Activated CD8-positive, alpha-beta T cell treated with anti-CD3 and anti-CD28 coated beads for 36 hours (primary cell): ENCODE measurements around the gene CSAD. TPM values are rescaled to one million over a fixed set of nuclear protein-coding genes. Genes with fewer than 3 reads are reported as not detected.

Source experiments
- ATAC-seq: fragments of 200-7000 bp; cut with Tn5 transposase; one replicate; pipeline ENCODE4 v1.10.0; 2021; ENCODE audit warnings: mild to moderate bottlenecking, moderate library complexity
- CTCF ChIA-PET: fragments of 350-600 bp; sonication (Branson Sonifier 250); formaldehyde crosslinking; loops from one replicate; lab custom pipeline; 2021; ENCODE audit warnings: antibody characterized with exemption; lab: Charles Lee
- POLR2A ChIA-PET: fragments of 350-600 bp; sonication (Branson Sonifier 250); formaldehyde crosslinking; loops from one replicate; lab custom pipeline; 2021; ENCODE audit warnings: antibody characterized with exemption; lab: Charles Lee
- DNase-seq: peaks from one replicate; pipeline ENCODE4 v3.0.0-alpha.2; 2020
- H3K27ac Mint-ChIP-seq: one replicate; pipeline ENCODE4 v1.8.0; 2021; ENCODE audit warnings: mild to moderate bottlenecking, mixed read lengths
- H3K27me3 Mint-ChIP-seq: one replicate; pipeline ENCODE4 v1.8.0; 2021; ENCODE audit warnings: mixed read lengths
- H3K36me3 Mint-ChIP-seq: one replicate; pipeline ENCODE4 v1.8.0; 2021; ENCODE audit warnings: low read depth, mixed read lengths
- H3K4me1 Mint-ChIP-seq: one replicate; pipeline ENCODE4 v1.8.0; 2021; ENCODE audit warnings: low read depth, mixed read lengths
- H3K4me3 Mint-ChIP-seq: one replicate; pipeline ENCODE4 v1.8.0; 2021; ENCODE audit warnings: mild to moderate bottlenecking, moderate library complexity, mixed read lengths
- H3K9me3 Mint-ChIP-seq: one replicate; pipeline ENCODE4 v1.8.0; 2021; ENCODE audit warnings: mixed read lengths
- intact Hi-C: fragments of 100-400 bp; cut with micrococcal nuclease; formaldehyde crosslinking; loops from one replicate; pipeline ENCODE4 v1.10.0; 2022
- total RNA-seq, 2 experiments: library from RNA; stranded (reverse); gene quantifications; one replicate each; pipeline ENCODE4 v1.2.3, GENCODE V29; 2021
- TF ChIP-seq, protein P1 (sequence below): fragments of 200-600 bp; IDR thresholded peaks from one replicate; pipeline ENCODE4 v1.8.0; 2022; ENCODE audit warnings: antibody characterized with exemption, mild to moderate bottlenecking

The CSAD gene
- total RNA-seq, 2 experiments from 2014 or later = 13.8 to 18.6 TPM

DNA sequence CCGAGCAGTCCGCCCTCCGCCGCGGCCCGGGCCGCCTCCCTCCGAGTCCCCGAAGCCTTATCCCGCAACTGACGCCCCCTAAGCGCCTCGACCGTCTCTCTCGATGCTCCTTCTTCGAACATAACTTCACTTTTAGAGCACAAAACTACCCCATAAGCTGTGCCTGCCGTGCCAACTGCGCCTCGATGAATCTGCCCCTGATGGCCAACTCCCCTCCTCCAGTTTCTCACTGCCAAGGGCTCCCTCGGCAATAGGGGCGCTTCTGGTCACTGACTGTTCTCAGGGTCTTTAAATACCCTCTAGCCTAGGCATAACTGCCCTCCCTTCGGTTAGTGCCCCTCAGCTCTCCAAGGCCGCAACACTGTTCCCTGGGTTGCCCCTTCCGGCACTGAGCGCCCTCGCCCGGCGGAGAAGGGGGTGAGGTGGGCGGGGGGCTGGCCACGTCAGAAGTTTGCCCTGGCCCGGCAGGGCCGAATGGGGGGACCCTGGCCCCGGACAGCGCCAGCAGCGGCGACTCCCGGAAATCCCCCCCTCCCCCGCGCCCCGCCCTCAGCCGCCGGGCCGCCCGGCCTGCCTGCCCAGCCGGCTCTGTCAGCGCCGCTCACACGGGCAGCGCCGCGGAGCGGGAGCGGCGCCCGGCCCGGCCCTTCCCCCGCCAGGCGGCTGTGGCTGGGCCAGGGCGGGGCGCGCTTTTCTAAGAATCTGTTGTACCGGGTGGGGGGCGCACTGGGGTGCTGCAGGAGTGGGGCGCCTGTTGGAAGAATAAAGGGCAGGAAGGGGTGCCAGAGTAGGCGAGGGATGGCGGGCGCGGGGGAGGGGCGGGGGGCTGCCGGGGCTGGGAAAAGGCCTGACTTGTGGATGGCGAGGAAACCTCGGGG is 40.7 kb upstream of the CSAD start:
- Mint-ChIP-seq H3K9me3 (no peaks in the 10 kb centered on the region), H3K27me3 (no peaks in the 10 kb centered on the region), H3K27ac (peak overlapping the region; percentile 96), H3K36me3 (peaks cover 4% of the 10 kb centered on the region), H3K4me3 (peak overlapping the region; percentile 92), H3K4me1 (peaks cover 70% of the 10 kb centered on the region)
- peak; percentile 9 for ATAC-seq
- peak; percentile 66 for DNase-seq
- CTCF ChIA-PET = interaction anchor here (1.2 to 4.0 kb wide), 7 partner anchors 10 to 62 kb away, joined by 3 to 38 read pairs (median 6); partner anchors contain the start of genes CSAD and ESPL1
- TF ChIP-seq, protein P1, sequence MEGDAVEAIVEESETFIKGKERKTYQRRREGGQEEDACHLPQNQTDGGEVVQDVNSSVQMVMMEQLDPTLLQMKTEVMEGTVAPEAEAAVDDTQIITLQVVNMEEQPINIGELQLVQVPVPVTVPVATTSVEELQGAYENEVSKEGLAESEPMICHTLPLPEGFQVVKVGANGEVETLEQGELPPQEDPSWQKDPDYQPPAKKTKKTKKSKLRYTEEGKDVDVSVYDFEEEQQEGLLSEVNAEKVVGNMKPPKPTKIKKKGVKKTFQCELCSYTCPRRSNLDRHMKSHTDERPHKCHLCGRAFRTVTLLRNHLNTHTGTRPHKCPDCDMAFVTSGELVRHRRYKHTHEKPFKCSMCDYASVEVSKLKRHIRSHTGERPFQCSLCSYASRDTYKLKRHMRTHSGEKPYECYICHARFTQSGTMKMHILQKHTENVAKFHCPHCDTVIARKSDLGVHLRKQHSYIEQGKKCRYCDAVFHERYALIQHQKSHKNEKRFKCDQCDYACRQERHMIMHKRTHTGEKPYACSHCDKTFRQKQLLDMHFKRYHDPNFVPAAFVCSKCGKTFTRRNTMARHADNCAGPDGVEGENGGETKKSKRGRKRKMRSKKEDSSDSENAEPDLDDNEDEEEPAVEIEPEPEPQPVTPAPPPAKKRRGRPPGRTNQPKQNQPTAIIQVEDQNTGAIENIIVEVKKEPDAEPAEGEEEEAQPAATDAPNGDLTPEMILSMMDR = no peak
- intact Hi-C loops = no loop called here
- POLR2A ChIA-PET = interaction anchor here (1.7 to 7.7 kb wide), 7 partner anchors 13 to 102 kb away, joined by 6 to 78 read pairs (median 21); partner anchors contain the start of genes ESPL1, ITGB7 and MYG1

DNA sequence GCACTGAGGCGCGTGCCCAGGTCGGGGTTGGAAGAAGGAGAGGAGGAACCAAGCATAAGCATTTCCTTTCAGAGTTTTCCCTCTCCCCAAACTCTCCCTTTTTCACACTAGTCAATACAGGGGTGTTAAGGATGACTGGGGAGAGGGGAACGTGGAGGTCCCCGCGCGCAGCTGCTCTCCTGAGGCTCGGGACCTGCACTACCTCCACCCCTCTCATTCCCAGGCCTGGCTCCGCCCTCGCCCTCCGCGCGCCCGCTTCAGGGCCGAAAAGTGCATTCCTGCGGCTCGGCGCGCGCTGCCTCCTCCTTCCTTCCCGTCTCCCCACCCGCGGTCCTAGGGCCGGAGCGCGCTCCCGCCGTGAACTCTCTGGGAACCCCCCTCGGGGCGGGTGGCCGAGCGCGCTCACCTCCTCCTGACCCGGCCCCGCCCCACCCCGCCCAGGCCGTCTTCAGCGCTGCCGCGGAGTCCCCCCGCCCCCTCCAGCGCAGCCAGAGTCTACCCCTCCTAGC is 40.0 kb upstream of the CSAD start:
- peak; percentile 92 for DNase-seq
- TF ChIP-seq, protein P1 = no peak
- CTCF ChIA-PET = interaction anchor here (0.7 to 5.3 kb wide), 12 partner anchors 9 to 101 kb away, joined by 3 to 47 read pairs (median 5); partner anchors contain the start of genes AAAS, CSAD, ESPL1 and MYG1
- intact Hi-C loops = no loop called here
- Mint-ChIP-seq H3K4me3 (peak overlapping the region; percentile 92), H3K9me3 (no peaks in the 10 kb centered on the region), H3K27me3 (no peaks in the 10 kb centered on the region), H3K36me3 (peaks cover 6% of the 10 kb centered on the region), H3K27ac (peak overlapping the region; percentile 96), H3K4me1 (peaks cover 74% of the 10 kb centered on the region)
- POLR2A ChIA-PET = interaction anchor here (1.7 to 7.7 kb wide), 9 partner anchors 9 to 103 kb away, joined by 6 to 78 read pairs (median 13); partner anchors contain the start of genes CSAD, ESPL1, ITGB7 and MYG1
- peak; percentile 65 for ATAC-seq

DNA sequence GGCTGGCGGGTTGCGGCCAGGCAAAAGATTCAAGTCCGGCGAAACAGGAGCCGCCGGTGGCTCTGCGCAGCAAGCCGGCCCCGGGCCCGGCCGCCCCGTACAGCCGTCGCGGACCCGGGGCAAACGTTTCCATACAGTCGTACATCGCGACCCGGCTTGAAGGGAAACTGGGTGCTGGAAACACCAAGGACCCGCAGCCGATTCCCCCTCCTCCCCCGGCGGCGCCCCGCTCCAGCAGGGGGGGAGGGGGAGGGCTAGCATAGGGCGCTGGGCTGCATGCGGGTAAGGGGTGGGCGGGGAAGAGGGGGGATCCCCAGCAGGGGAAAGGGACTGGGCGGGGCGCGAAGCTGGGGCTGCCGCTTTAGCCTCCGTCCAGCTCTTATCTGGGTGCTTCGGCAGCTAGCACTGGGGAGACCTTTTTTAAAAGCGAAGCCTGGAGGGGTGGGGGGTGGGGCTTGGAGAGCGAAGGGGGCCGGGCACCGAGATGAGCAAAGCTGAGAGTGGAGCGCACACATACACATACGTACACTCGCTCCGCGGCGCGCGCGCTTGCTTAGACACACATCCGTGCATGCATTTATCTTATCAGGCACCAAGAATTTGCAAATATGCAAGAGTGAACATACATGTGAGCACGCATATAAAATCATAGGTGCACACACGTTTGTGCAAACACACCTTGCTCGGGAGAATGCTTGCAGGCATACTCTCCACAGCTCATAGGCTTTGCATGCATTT is 39.4 kb upstream of the CSAD start:
- H3K4me1 Mint-ChIP-seq = peaks cover 74% of the 10 kb centered on the region
- CTCF ChIA-PET = interaction anchor here (0.7 to 5.3 kb wide), 16 partner anchors 8 to 124 kb away, joined by 3 to 47 read pairs (median 4); partner anchors contain the start of genes AAAS, CSAD, ESPL1 and MYG1
- no peaks in the 10 kb centered on the region for H3K27me3 Mint-ChIP-seq
- DNase-seq (peak; percentile 95), ATAC-seq (peak; percentile 52)
- POLR2A ChIA-PET = interaction anchor here (0.6 to 7.7 kb wide), 15 partner anchors 9 to 141 kb away, joined by 3 to 78 read pairs (median 7); partner anchors contain the start of genes CSAD, ESPL1, ITGB7 and MYG1
- H3K4me3 Mint-ChIP-seq = peak overlapping the region; percentile 92
- peak overlapping the region; percentile 96 for H3K27ac Mint-ChIP-seq
- no peaks in the 10 kb centered on the region for H3K9me3 Mint-ChIP-seq
- H3K36me3 Mint-ChIP-seq = peaks cover 8% of the 10 kb centered on the region
- intact Hi-C loops = no loop called here
- TF ChIP-seq, protein P1 = no peak

DNA sequence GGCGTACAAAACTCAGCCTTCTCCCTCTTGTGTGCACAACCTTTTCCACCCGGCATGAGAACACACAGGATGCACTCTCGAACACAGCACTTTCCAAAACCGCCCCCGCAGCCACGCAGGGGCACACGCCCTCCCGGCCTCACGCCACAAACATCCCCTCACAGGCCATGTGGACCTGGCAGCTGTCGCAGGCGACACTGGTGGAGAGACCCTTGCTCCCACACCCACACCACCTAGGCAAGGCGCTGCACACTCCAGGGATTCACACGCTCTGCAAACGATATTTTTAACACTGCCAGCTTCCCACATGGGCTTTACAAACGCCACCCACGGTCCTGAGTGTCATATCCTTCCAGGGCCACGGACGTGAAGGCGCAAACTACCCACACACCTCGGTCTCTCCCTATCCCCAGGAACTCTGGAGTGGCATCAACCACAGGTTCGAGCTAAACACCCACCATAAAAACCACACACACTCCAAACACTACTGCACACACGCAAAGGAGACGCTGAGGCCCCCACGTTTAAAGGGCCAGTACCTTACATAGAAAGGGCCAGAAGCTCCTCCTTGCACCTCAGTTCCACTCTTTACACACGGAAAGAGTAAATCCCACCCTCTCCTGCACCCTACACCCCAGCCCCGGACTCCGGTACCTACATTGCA is 38.7 kb upstream of the CSAD start:
- ChIA-PET POLR2A (interaction anchor here (0.6 to 7.7 kb wide), 18 partner anchors 8 to 140 kb away, joined by 3 to 78 read pairs (median 6); partner anchors contain the start of genes CSAD, ESPL1, ITGB7 and MYG1), CTCF (interaction anchor here (0.6 to 5.3 kb wide), 13 partner anchors 8 to 125 kb away, joined by 3 to 47 read pairs (median 5); partner anchors contain the start of genes AAAS, CSAD, ESPL1 and MYG1)
- Mint-ChIP-seq H3K9me3 (no peaks in the 10 kb centered on the region), H3K27me3 (no peaks in the 10 kb centered on the region), H3K36me3 (peaks cover 8% of the 10 kb centered on the region), H3K4me3 (peak overlapping the region; percentile 92), H3K27ac (peak overlapping the region; percentile 95), H3K4me1 (peaks cover 70% of the 10 kb centered on the region)
- ATAC-seq = peak; percentile 17
- TF ChIP-seq, protein P1 = no peak
- peak; percentile 83 for DNase-seq
- intact Hi-C loops = no loop called here
